Measurements from ENCODE around the gene FAM20A.

The FAM20A gene

DNA sequence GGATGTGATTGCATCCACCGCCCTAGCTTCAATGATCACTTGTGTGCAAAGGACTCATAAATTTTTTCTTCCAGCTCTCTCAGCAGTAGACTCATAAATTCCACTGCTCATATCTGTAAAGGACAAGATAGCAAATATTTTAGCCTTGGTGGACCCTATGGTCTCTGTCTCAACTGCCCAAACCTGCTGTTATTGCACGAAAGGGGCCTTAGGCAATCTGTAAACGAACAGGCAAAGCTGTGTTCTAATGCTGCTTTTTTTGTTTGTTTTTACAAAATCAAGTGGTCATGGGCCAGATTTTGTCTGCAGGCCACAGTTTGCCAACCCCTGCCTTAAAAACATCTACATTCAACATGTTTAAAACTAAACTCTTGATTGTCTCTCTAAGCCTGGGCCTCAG lies 34.1 kb downstream of the FAM20A start:
- in situ Hi-C loops (cut with MboI; ENCODE audit: low sequenced_read_pairs): no loop called here

DNA sequence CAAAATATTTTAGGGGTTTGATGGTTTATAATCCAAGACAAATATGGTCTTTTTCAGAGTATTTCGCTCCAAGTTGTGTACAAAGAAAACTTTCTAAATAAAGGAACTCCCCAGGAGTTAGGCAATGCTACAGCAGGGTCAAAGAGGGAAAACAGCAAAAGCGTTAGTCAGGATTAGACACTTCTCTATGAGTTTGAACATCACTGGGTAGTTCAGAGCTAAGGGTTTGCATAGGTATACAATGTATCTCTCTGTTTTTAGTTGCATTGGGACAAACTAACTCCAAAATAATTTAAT lies 34.8 kb downstream of the FAM20A start:
- in situ Hi-C loops (cut with MboI; ENCODE audit: low sequenced_read_pairs): no loop called here

DNA sequence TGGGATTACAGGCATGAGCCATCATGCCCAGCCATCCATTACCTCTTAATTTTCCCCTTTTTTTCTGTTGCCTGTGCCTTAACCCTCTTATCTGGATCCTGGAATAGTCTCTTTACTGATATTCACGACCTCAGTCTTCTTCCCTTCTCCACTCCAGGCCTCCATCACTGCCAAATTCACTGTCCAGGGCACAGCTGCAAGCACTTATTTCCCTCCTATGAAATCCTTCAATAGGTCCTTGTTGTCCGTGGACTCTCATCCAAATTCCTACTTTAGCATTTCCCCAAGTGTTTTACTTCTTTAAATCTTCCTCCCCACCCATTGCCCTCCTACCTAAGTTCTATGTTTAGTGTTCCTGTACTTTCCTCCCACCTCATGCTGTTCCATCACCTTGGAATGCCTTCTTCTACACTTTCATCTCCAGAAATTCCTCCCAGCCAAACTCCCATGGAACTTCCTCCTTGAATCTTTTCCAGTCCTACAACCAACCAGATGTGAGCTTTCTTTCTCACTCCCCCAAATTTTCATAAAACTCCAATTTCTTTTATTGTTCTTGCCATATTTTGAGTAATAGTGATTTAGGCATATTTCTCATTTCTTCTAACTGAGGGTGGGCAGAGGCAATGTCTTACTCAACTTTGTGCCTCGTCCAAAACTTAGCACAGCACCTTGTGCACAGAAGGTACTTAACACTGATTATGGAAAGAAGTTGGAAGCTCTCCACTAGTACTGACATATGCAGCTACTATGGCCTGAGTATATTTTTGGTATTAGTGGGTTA lies 35.3 kb downstream of the FAM20A start:
- in situ Hi-C loops (cut with MboI; ENCODE audit: low sequenced_read_pairs): no loop called here

DNA sequence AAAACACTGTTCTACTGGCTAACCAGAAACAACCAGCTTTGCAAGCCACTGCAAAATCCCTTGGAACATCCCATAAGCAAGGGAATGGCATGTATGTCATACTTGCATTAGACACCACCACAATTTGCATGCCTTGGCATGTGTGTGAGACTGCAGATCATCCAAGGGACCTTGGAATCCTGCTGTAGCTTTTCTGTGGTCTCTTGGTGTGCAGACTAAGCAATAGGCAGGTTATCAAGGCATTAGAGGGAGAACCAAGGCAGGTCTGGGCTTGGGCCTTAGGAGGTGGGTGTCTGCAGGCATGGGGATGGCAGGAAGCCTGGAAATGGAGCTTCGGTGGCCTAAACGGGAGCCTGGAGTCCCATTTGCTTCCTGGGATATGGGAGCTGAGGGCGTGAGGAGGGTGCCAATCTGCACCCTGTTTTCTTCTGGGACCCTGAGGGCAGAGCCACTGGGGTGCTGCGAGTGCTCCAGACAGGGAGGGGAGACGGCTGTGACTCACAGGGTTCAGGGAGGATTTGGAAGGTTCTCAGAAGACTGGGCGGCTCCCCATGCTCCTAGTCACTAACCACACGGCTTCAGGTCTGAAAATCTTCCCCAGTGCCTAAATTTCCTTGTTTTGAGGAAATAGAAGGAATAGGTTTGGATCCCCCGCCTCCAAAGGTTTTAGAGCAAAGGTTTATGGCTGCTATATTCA lies 36.6 kb downstream of the FAM20A start:
- in situ Hi-C loops (cut with MboI; ENCODE audit: low sequenced_read_pairs): no loop called here

DNA sequence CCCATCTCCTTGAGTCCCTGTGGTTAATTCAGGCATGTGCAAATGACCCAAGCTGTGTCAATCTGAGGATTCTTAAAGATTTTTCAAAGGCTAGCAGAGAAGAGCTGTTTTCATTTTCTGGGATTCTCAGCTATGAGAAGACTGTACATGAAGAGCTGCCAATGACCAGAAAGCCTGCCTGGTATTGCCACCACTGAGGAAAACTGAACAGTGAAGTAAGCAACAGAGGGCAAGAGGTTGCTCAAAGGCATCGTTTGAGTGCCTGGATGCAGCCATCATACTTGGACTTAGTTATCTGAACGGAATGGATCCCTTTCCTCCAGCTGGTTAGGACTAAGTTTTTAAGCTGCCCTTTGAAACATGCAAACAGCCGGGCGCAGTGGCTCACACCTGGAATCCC lies 38.4 kb downstream of the FAM20A start:
- in situ Hi-C loops (cut with MboI; ENCODE audit: low sequenced_read_pairs): no loop called here

DNA sequence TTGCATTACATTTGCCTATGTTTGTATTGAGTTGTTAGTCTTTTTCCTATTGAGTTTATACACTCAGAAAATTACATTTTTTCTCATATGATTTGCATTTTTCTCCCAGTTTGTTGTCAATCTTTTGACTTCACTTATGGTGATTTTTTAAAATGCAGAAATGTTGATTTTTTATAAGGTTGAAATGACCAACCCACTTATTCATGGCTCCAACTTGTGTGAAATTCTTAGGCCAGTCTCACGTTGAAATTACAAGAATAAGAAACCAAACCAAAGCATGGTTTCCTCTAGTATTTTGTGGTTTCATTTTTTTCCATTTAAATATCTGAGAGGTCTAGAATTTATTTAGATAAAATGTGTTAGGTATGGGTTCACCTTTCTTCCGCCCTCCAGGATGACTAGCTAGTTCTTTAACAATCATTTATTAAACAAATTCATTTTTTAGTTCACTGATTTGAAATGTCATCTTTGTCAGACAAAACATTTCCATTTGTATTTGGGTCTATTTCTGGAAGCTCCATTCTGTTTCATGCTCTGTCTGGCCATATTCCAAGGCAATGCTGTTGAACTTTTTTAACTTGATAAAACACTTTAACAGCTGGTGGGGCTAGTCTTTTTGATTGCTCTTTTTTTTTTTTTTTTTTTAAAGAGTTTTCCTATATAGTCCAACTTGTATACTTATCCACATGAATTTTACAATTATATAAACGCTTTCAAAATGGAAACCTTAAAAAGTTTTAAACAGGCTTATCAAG lies 40.0 kb downstream of the FAM20A start:
- in situ Hi-C loops (cut with MboI; ENCODE audit: low sequenced_read_pairs): no loop called here

DNA sequence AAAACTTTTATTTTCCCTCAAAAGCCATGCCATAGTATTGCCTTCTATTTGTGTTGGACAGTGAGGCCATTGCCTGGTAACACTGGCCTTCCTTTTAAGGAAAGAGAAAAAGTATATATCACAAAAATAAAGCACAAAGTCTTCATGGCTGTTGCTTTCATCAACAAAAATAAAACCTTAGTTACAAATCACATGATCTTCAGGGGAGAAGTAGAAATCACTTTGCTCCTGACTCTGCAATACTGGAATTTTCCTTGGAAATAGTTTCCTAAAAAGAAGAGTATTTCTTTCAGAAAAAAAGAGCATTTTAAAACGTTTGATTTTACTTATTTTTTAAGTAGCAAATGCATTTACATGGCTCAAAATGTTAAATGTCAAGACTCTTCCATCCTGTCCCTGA lies 41.9 kb downstream of the FAM20A start:
- in situ Hi-C loops (cut with MboI; ENCODE audit: low sequenced_read_pairs): no loop called here

DNA sequence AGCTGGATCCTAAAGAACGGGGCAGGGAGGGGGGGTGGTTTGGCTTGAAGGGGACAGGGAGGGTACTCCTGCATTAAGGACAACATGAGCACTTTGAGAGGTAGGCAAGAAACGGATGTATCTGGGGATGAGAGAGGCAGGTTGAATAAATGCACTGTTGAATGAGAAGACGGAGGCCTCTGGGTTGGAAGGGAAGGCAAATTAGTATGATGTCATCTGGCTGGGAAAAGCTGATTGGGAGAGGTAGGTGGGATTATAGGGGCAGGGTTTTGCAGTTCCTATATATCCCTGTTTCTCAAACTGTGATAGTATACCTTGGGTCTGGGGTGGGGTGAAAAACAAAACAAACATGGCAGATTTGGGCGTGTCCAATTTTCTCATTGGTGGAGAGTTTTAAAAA lies 44.6 kb downstream of the FAM20A start:
- in situ Hi-C loops (cut with MboI; ENCODE audit: low sequenced_read_pairs): no loop called here

DNA sequence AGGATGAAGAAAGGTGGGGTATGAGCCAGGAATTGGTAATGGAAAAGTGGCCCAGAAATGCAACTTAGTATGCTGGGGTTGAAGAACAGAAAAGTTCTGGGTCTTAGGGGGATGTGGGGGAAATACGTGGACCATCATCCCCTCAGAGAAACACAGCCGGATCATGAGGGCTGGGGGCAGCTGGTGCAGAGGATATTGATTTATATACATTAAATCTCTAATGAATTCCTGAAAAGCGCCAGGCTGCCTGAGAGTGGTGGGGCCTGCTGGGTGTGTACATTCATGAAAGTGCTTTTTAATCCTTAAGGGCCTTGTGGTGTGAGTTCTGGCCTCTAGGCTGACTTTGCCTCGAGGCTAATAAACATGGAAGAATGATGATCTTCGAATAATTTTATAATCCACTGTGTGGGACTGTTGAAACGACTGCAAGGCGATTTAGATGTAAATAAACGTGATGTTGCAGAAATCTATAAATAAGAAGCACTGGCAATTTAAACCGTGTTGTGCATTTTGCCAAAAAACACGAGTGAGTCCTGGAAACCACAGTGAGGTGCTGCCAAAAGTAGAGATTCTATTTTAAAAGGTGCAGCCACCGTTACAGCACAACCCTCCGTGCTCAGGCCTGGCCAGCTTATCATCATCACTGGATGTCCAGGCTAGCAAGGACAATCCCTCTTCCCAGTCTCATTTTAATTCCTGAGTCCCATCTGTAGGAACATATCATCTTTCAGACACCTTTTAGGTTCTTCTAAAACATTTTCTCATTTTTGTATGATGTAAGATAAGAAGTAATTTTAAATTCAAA lies 56.9 kb downstream of the FAM20A start:
- in situ Hi-C loops (cut with MboI; ENCODE audit: low sequenced_read_pairs): no loop called here

DNA sequence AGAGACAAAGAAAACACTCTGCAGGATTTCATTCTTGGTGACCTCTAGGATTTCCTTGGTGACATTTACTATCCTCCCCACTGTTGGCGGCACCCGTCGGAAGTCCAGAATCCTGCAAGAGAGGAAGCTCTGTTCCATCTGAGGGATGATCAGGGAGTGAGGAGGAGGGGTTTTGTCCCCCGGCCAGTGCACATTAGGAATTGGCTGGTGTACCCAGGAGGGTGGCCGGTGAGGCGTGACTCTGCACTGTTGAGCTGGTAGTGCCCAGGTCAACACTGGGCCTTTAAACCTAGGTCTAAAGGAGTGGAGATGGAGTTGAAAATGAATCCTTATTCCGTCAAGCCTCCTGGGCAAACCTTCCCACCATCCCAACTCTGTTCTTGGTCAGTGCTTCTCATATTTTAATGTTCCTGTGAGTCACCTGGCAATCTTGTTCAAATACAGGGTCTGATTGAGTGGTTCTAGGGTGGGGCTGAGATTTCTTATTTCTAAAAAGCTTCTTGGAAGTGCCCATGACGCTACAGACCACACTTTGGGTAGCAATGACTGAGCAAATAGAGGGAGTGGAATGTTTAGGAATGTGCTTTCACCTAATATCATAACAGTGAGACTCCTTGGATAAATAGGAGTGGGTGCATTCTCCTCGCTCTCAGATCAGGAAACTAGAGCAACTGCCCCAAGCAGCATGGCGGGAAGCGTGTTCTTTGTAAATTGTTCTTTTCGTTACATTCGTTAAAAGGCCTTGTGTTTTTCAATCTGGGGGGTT lies 58.3 kb downstream of the FAM20A start:
- in situ Hi-C loops (cut with MboI; ENCODE audit: low sequenced_read_pairs): no loop called here

DNA sequence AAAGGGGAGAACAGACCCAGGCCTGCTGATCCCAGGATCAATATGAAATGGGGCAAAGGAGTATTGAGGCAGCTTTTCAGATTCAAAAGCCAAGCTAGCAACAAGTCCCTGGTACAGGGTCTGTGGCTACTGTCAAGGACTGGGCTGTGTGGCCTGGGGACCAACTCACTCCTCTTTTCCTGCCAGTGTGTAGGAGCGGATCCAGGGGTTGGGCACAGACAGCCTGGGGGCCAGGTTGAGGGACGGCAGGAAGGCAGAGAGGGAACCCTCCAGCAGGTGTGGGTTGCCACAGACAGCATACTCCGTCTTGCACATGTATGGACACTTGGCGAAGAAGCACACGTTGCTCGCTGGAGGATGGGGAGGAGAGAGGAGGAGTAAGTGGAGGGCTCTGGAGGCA lies 59.4 kb downstream of the FAM20A start:
- in situ Hi-C loops (cut with MboI; ENCODE audit: low sequenced_read_pairs): no loop called here

DNA sequence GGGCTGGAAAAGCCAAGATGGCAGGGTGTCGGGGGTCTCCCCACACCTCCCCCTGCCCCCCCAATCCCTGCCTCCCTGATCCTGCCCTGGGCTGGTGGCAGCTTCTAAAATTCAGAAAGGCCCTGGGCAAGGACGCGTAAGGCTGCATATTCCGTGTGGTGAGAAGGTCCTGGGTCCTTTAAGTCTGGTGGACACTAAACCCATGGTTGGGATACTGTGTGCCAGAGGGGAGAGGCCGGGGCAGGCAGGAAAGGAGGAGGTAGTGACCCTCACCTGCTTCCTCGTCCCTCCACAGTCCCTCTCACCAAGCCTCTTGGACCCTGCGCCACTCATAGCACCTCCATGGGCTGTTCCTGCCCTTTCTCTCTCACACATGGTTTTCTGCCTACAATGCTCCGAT lies 60.2 kb downstream of the FAM20A start:
- in situ Hi-C loops (cut with MboI; ENCODE audit: low sequenced_read_pairs): no loop called here

DNA sequence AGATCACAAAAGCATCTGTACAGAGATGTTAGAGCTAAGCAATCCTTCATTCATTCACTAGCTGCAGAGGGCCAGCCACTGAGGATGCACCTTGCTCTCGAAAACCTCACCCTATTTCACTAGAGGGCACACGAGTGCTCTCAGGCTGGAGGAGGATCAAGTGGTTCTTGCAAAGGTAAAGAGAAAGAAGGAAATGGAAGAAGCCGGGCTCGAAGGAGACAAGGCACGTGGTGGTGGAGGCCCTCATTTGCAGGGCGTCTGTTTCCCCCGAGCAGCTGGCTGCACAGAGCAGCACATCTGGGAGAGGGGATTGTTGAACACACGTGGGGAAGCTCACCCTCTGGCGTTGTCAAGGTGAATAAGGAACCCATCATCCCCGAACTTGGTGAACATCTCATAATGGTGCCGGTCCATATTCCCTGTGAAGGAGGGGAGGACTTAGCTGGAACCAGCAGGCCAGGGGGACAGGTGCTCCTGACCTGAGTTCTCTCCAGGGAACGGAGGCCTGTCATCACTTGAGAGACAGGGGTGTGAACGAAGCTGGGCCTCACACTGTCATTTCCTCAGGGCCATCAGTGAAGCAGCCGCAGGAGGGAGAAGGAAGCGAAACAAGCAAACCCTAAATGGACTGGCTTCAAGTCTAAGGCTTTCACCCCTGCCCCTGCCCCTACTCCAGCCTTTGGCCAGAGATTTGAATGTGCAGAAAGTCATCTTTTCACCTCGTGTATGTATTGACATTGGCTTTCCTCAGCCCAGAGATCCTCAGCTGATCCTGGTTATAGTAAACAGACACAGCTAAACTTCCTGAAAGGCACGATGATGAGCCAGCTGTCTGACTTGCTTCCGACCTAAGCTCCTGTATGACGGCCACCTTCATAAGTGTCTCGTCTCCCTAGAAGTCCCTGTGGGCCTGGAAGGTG lies 61.4 kb downstream of the FAM20A start:
- in situ Hi-C loops (cut with MboI; ENCODE audit: low sequenced_read_pairs): no loop called here

DNA sequence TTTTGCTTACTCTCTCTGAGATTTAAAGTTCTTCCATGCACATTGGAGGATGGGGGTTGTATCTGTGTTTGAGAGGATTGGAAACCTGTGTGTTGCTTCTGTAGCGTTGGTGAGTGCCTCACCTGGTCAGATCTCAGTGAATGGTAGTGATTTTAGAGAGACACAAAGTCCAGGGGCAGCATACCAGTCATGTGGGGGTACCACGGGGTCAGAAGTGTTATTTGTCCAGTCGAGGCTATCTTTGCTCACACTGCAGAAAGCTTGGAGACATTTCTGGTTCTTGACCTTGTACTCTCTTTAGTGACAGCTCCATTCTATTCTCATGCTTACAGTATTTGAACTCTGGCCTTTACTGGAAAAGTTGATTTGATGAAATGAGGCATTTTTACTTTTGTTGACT lies 65.2 kb downstream of the FAM20A start:
- in situ Hi-C loops (cut with MboI; ENCODE audit: low sequenced_read_pairs): no loop called here

DNA sequence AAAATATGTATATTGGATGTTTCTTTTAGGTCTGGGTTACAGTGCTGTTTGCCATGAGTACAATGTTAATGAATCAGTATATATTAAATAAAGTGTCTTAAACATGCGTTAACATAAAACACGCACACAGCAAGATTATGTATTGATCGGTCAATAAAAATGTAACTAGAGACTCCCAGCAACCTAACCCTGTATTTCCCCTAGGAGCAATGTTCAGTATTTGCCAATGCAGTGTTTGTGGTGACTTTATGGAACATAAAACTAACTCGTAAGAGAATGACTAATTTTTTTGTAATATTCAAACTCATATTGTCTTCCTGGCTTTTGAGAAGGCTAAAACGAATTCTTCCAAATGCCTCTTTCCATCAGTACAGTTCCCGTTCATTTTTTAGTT lies 66.5 kb downstream of the FAM20A start:
- in situ Hi-C loops (cut with MboI; ENCODE audit: low sequenced_read_pairs): no loop called here

DNA sequence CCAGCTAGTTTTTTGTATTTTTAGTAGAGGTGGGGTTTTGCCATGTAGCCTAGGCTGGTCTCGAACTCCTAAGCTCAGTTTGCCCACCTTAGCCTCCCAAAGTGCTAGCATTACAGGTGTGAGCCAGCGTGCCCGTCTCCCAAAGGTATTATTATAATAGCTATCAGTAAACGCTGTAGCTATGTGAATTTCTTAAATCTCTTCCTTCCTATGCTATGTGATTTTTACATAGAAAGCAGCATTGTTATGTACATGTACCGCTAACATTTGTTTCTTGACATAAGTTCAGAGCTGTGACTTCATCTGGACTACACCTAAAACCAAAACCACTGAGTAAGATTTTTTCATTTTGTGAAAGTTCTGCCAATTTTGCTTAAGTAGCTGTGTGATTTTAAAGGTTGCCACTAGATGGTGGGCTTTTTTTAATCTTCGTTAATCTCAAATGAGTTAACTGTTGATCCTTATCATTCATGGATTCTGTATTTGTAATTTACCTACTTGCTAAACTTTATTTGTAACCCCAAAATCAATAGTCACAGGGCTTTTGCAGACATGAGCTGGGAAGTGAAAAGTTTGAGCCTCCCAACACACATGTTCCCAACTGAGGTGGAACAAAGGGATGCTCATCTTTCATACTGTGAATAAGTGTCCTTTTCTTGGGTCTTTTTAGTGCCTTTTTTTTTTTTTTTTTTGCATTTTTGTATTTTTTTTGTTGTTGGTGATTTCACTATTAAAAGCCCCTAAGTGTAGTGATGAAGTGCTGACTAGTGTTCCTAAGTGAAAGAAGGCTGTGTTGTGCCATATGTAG lies 67.1 kb downstream of the FAM20A start:
- in situ Hi-C loops (cut with MboI; ENCODE audit: low sequenced_read_pairs): no loop called here

DNA sequence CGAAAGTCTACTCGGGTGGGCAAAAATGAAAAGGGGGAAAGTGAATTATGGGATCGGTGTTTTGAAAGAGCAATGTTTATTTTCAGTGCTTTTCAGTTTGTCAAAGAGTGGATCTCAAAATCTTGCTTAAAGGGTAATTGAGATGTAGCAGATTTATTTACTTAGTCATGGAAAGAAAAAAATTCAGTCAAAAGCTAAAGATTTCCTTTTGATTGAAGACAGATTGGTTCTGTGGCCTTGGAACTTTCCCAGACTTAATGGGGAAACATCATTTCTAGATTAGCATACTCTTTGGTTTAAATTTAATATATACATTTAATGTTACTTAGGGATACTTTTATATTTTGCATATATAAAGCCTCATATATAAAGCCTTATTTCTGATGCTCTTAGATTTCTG lies 68.3 kb downstream of the FAM20A start:
- in situ Hi-C loops (cut with MboI; ENCODE audit: low sequenced_read_pairs): no loop called here

DNA sequence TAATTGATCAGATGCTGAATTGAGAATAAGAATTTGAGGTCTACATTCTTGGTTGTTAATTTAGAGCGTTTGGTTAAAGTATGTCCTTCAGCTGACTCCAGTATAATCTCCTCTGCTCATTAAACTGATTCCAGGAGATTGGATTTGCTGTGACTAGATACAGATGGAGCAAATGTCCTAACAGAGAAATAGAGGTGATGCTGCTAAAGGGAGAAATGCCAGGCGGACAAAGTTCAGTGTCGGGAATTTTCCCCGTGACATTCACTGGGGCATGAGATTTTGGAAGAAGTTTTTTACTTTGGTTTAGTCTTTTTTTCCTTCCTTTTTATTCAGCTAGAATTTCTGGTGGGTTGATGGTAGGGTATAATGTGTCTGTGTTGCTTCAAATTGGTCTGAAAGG lies 69.9 kb downstream of the FAM20A start:
- in situ Hi-C loops (cut with MboI; ENCODE audit: low sequenced_read_pairs): no loop called here

DNA sequence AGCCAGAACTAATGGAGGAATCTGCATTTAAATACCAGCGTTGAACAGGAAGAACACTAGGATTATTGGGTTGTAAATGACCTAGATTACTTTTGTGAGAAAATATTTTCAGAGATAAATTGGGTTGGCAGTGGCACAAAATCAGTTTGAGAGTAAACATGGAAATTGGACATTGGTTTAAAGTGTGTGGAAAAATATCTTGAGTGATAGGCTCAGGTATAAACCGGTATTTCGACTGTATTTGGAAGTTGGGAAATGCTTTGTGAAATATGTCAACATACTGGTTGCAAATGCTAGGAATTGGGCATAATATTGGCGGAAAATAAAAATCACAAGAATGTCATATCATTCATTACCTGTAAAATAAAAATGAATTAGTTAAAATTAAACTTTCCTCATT lies 73.9 kb downstream of the FAM20A start:
- in situ Hi-C loops (cut with MboI; ENCODE audit: low sequenced_read_pairs): no loop called here

Measured in HL-60/S4 (cell line).